Keratinocyte (primary cell): ENCODE data around the gene SWSAP1. TPM values are rescaled to one million over a fixed set of nuclear protein-coding genes. Genes with fewer than 3 reads are reported as not detected.
A peak's percentile ranks its signal among the peaks of the same experiment; 100 is the strongest.
"Not testable (repeated sequence)": the region's sequence is repeated elsewhere in the genome, so short reads cannot be mapped to it uniquely, and the experiment has no call there.

Experiments
- DNase-seq: peaks from one replicate; pipeline ENCODE4 v3.0.0-alpha.2; 2011; ENCODE audit warnings: low read depth, missing footprints, low spot score
- FAIRE-seq: peaks from 2 replicates; lab custom pipeline; 2011; peaks lifted over from hg19 to GRCh38; lab: Jason Lieb, UNC
- H2AFZ ChIP-seq: 2 replicates; pipeline ENCODE4 v1.6.0; 2012; ENCODE audit warnings: low read length, control low read depth, inconsistent platforms; ENCODE audit not compliant: control insufficient read depth
- H3K27ac ChIP-seq: 2 replicates; pipeline ENCODE4 v1.5.1; 2011; ENCODE audit warnings: low read length; ENCODE audit not compliant: control insufficient read depth, insufficient read depth
- H3K27me3 ChIP-seq: 3 replicates; pipeline ENCODE4 v1.6.0; 2011; ENCODE audit warnings: low read length; ENCODE audit not compliant: control insufficient read depth, insufficient read depth; ENCODE audit errors: extremely low read depth
- H3K36me3 ChIP-seq, 2 experiments: 2 replicates in 1 of 2; 3 replicates in 1 of 2; pipeline ENCODE4 v1.5.1; 2011; ENCODE audit warnings: low read length in 2 of 2, mild to moderate bottlenecking in 1 of 2; ENCODE audit not compliant: control insufficient read depth in 2 of 2, insufficient read depth in 2 of 2; ENCODE audit errors: extremely low read depth in 1 of 2
- H3K4me1 ChIP-seq: 3 replicates; pipeline ENCODE4 v1.5.1; 2011; ENCODE audit warnings: low read length; ENCODE audit not compliant: control insufficient read depth, insufficient read depth; ENCODE audit errors: extremely low read depth
- H3K4me2 ChIP-seq: 3 replicates; pipeline ENCODE4 v1.6.0; 2011; ENCODE audit warnings: low read depth, low read length; ENCODE audit not compliant: control insufficient read depth, insufficient read depth; ENCODE audit errors: extremely low read depth
- H3K4me3 ChIP-seq, 3 experiments: fragments of 200-600 bp in 1 of 3; sonication (generic) in 1 of 3; 2 replicates in 2 of 3; 3 replicates in 1 of 3; pipeline ENCODE4 v1.5.1; 2011 to 2016; ENCODE audit warnings: low read length in 3 of 3, mild to moderate bottlenecking in 3 of 3, control low read depth in 2 of 3, inconsistent platforms in 1 of 3, low read depth in 1 of 3, mixed read lengths in 1 of 3, mixed run types in 1 of 3, moderate library complexity in 1 of 3; ENCODE audit not compliant: control insufficient read depth in 2 of 3, insufficient read depth in 2 of 3; ENCODE audit errors: extremely low read depth in 1 of 3
- H3K79me2 ChIP-seq: 2 replicates; pipeline ENCODE4 v1.6.0; 2012; ENCODE audit warnings: low read length; ENCODE audit not compliant: control insufficient read depth, insufficient read depth
- H3K9ac ChIP-seq: 3 replicates; pipeline ENCODE4 v1.6.0; 2011; ENCODE audit warnings: low read length; ENCODE audit not compliant: control insufficient read depth, insufficient read depth; ENCODE audit errors: extremely low read depth
- H3K9me1 ChIP-seq: 3 replicates; pipeline ENCODE4 v1.6.0; 2011; ENCODE audit warnings: low read length; ENCODE audit not compliant: control insufficient read depth, insufficient read depth; ENCODE audit errors: extremely low read depth
- H3K9me3 ChIP-seq: 2 replicates; pipeline ENCODE4 v1.5.1; 2012; ENCODE audit warnings: low read depth, low read length; ENCODE audit not compliant: control insufficient read depth
- H4K20me1 ChIP-seq: 3 replicates; pipeline ENCODE4 v1.6.0; 2011; ENCODE audit warnings: low read length; ENCODE audit not compliant: control insufficient read depth, insufficient read depth; ENCODE audit errors: extremely low read depth
- EZH2 ChIP-seq: IDR thresholded peaks from one replicate; pipeline ENCODE4 v1.6.1; 2012; ENCODE audit warnings: inconsistent platforms, mild to moderate bottlenecking, low read length, moderate library complexity
- dilution Hi-C: fragments of 300-500 bp; cut with MboI; formaldehyde crosslinking; loops from one replicate; pipeline ENCODE4 v1.7.0; 2020; ENCODE audit warnings: low sequenced_read_pairs; ENCODE audit not compliant: extremely low pct_ligation_motif_present
- polyA plus RNA-seq, 5 experiments: library from polyadenylated mRNA; depleted of rRNA in 3 of 5; stranded (reverse) in 3 of 5; stranded (forward) in 1 of 5; unstranded in 1 of 5; fragments of >200 nt; gene quantifications; 1 replicate in 1 of 5; 2 replicates in 3 of 5; 3 replicates in 1 of 5; pipeline versions ENCODE4 v1.2.1 to v1.2.3, GENCODE V29; 2011 to 2012; ENCODE audit warnings: missing spikeins in 2 of 5, low read depth in 1 of 5, low replicate concordance in 1 of 5
- TF ChIP-seq, protein P1 (sequence below), 3 experiments: IDR thresholded peaks in 1 of 3; conservative IDR thresholded peaks in 1 of 3; optimal IDR thresholded peaks in 1 of 3; 2 replicates in 2 of 3; 3 replicates in 1 of 3; pipeline versions ENCODE3 to v1.5.1; 2011; ENCODE audit warnings: low read length in 3 of 3, mild to moderate bottlenecking in 3 of 3, moderate library complexity in 2 of 3, control low read depth in 1 of 3, inconsistent platforms in 1 of 3; ENCODE audit not compliant: insufficient read depth in 2 of 3; ENCODE audit errors: extremely low read depth in 1 of 3

Gene SWSAP1
- polyA plus RNA-seq, 1 donor (not counting 4 experiments of a cell fraction or from before 2014, with no cell fraction given) = 2.1 TPM

DNA sequence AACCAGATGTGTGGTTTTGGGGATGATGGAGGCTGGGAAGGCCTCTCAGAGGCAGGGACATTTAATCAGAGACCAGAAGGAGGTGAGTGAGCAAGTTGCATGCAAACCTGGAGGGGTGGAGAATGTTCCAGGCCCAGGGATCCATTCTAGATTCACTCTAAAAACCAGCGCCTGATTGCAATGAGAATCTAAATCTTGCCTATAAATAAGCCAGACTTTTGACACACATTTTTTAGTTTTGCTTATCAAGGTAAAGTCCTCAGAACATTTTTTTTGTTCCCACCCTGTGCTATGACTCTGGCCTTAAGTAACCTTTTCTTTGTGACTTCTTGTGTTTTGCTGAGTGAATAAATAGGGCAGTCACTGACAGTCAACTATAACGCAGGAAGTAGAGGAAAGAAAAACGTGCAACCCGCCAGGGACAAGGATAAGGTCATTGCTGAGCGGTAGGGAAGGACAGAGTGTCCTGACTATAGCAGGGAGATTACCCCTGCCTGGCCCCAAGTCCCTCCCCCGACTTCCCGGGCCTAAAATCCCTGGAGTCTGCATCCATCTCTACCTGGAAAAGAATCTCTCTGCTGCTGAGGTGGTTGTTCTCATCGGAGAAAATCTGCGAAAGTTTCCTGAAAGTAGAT lies 30.2 kb downstream of the SWSAP1 start:
- DNase-seq = no peak
- FAIRE-seq = no peak
- Histone ChIP-seq H4K20me1 (no peaks in the 10 kb centered on the region), H3K27me3 (no peaks in the 10 kb centered on the region), H2AFZ (no peak overlapping the region), H3K9ac (no peak overlapping the region), H3K4me1 (no peaks in the 10 kb centered on the region), H3K9me3 (no peaks in the 10 kb centered on the region), H3K4me2 (no peak overlapping the region), H3K9me1 (no peaks in the 10 kb centered on the region), H3K4me3 (no peak overlapping the region), H3K79me2 (no peaks in the 10 kb centered on the region), H3K36me3 (no peaks in the 10 kb centered on the region), H3K27ac (no peak overlapping the region)
- dilution Hi-C loops = no loop called here
- TF ChIP-seq, protein P1, sequence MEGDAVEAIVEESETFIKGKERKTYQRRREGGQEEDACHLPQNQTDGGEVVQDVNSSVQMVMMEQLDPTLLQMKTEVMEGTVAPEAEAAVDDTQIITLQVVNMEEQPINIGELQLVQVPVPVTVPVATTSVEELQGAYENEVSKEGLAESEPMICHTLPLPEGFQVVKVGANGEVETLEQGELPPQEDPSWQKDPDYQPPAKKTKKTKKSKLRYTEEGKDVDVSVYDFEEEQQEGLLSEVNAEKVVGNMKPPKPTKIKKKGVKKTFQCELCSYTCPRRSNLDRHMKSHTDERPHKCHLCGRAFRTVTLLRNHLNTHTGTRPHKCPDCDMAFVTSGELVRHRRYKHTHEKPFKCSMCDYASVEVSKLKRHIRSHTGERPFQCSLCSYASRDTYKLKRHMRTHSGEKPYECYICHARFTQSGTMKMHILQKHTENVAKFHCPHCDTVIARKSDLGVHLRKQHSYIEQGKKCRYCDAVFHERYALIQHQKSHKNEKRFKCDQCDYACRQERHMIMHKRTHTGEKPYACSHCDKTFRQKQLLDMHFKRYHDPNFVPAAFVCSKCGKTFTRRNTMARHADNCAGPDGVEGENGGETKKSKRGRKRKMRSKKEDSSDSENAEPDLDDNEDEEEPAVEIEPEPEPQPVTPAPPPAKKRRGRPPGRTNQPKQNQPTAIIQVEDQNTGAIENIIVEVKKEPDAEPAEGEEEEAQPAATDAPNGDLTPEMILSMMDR (optimal IDR thresholded peaks at IDR 0.05 in 1 of 3, IDR thresholded peaks at IDR 0.05 in 1 of 3, conservative IDR thresholded peaks at IDR 0.05 in 1 of 3; ENCODE audit: extremely low read depth in 1 of 3, insufficient read depth in 2 of 3, low read length in 3 of 3) = no peak
- TF ChIP-seq EZH2 = no peak

DNA sequence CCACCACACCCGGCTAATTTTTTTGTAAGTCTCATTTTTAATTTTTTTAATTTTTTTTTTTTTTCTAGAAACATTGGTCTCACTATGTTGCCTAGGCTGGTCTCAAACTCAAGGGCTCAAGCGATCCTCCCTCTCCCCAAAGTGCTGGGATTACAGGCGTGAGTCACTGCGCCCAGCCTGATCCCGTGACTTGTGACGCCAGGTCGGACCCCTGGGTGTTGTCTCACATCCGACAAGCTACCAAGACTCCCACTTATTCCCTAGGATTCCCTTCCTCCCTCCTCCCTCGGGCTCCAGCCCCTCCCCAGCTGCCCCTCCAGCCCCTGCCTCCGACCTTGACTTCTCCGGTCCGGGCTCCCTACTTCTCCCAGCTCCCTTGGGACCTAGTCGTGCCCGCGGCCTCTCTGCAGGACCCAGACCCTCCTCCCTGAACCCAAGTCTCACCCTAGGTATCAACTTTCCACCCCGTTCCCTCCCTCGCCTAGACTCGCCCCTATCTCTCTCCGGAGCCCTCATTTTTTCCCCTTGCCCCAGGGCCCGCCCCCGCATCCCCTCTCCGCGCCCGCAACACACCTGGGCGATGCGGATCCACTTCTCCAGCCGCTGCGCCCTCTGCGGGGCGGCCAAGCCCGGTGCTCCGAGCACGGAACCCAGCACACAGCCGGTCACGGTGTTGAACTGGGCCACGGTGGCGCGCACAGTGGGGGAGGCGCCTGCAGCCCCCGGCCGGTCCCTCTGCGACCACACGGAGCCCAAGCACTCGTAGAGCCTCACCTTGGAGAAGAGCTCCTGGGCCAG lies 31.6 kb downstream of the SWSAP1 start:
- H3K9ac ChIP-seq = no peak overlapping the region
- no peak overlapping the region for H3K27ac ChIP-seq
- H3K36me3 ChIP-seq = no peaks in the 10 kb centered on the region
- TF ChIP-seq, protein P1 (optimal IDR thresholded peaks at IDR 0.05 in 1 of 3, IDR thresholded peaks at IDR 0.05 in 1 of 3, conservative IDR thresholded peaks at IDR 0.05 in 1 of 3; ENCODE audit: extremely low read depth in 1 of 3, insufficient read depth in 2 of 3, low read length in 3 of 3) = peak in 2 of 3 experiments; percentile 67 to 72
- no peak for TF ChIP-seq EZH2
- FAIRE-seq = no peak
- dilution Hi-C loops = no loop called here
- no peaks in the 10 kb centered on the region for H3K9me3 ChIP-seq
- no peak for DNase-seq
- H3K27me3 ChIP-seq = no peaks in the 10 kb centered on the region
- no peaks in the 10 kb centered on the region for H3K9me1 ChIP-seq
- no peaks in the 10 kb centered on the region for H3K79me2 ChIP-seq
- no peaks in the 10 kb centered on the region for H4K20me1 ChIP-seq
- H3K4me3 ChIP-seq = peak overlapping the region in 1 of 3 experiments; percentile 27
- no peaks in the 10 kb centered on the region for H3K4me1 ChIP-seq
- H3K4me2 ChIP-seq = peak overlapping the region; percentile 27
- peak overlapping the region; percentile 8 for H2AFZ ChIP-seq

- DNase-seq, H2AFZ ChIP-seq, FAIRE-seq, H3K9me3 ChIP-seq, H3K27me3 ChIP-seq, H3K27ac ChIP-seq, H3K9me1 ChIP-seq, H4K20me1 ChIP-seq, H3K79me2 ChIP-seq, H3K4me1 ChIP-seq, H3K36me3 ChIP-seq, H3K9ac ChIP-seq, H3K4me3 ChIP-seq, dilution Hi-C loops: not testable (repeated sequence)
- H3K4me2 ChIP-seq = peak overlapping the region; percentile 27
Observed at GRCh38 chr19:11406703-11407236, 32.3 kb downstream of the SWSAP1 start.
